Erythroblast (primary cell): ENCODE results near the gene IMMP2L.
A peak's percentile ranks its signal among the peaks of the same experiment; 100 is the strongest.

Experiments used
- DNase-seq, 2 experiments: peaks; one replicate each; lab custom pipeline; 2025; lab: John Stamatoyannopoulos, UW
- GATA1 ChIP-seq: IDR thresholded peaks from 2 replicates; pipeline ENCODE4 v1.6.1; 2011; ENCODE audit warnings: low read depth, mild to moderate bottlenecking, control low read depth, low read length, moderate library complexity
- POLR2A ChIP-seq: IDR thresholded peaks from 2 replicates; pipeline ENCODE4 v1.6.1; 2011; ENCODE audit warnings: mild to moderate bottlenecking, low read length

The IMMP2L gene

DNA sequence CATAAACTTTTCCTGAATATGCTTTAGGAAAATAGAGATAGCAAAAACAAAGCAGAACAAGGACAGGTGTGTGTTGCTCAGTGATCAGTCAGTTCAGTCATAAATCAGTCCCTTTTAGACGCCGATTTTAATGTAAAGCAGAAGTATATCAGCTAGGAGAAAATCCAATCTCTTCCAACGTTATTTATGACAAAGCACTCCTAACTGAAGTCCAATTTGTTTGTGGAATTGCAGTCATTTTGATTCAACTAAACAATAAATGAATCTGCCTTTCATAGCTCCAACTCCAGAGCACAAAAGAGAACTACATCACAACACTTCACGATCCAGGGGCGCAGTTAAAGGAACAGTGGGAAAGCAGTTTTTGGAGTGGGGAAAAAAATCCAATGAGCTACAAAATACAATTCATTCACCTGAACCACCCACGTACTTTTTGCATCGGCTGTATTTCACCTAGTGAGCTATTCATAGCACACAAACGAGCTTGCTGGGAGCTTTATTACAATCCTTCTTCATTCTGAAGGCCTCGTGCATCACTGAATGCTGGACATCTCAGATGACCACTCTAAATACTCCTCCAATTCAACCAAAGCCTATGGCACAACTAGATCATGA lies 320.0 kb downstream of the IMMP2L start:
- TF ChIP-seq POLR2A (no peak), GATA1 (no peak)
- DNase-seq: no peak

- DNase-seq: no peak
- TF ChIP-seq GATA1 (no peak), POLR2A (no peak)
Observed at GRCh38 chr7:111240371-111240770, 321.9 kb downstream of the IMMP2L start.

DNA sequence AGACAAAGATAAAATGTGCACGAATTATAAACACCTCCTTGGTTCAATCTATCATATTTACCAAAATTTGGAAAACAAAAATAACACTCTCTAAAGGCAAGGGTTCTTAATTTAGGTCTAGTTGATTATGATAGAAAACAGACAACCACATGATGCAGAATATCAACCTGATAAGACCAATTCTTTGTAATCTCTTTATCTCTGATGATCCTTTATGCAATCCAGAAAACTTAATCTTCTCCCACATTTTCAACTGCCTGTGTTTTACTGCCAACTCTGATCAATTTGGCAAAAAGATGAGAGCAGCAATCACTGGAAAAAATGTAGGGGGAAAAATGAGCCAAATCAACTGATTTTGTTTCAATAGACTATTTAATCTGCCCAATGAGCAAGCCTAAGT lies 322.9 kb downstream of the IMMP2L start:
- DNase-seq: peak in 1 of 2 experiments; percentile 9
- TF ChIP-seq GATA1: no peak
- TF ChIP-seq POLR2A: no peak

GRCh38 chr7:111238886-111239285 lies 323.4 kb downstream of the IMMP2L start:
- TF ChIP-seq GATA1: no peak
- peak in 1 of 2 experiments; percentile 17 for DNase-seq

- no peak for TF ChIP-seq POLR2A
- TF ChIP-seq GATA1: no peak
- no peak for DNase-seq
Observed at GRCh38 chr7:111235709-111236108, 326.6 kb downstream of the IMMP2L start.

DNA sequence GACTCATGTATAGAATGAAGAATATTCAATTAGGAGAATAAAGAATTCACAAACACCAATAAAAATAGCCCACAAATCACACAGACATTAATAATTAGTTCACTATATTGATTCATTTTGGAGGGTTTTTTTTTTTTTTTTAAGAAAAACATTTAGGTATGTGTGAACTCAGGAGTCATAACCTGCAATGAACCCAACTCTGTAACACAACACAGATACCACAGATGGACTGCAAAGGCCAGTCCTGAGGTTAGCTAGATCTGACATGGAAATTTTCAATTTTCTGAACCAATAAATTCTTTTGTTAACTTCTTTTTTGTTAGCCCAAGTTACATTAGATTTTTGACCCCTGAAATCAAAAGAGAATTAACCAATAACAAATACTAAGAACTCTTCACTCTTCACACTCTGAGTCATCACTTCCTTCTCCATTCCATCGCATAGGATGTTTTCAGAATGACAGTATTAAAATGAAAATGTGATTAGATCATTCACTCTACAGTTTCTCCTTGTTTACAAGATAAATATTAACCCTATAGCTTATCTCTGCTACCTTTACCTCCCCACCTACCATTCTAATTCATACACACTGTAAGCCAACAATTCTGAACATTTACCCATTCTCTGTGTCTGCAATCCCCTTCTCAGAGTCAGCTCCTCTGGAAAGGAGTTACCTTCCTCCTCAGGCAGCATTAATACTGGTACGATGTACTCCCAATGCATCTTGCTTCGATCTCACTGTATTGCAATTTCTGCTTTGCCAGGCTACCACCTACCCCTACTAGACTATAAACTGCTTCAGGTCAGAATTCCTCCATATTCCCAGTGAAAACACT lies 329.8 kb downstream of the IMMP2L start:
- TF ChIP-seq GATA1 (no peak), POLR2A (no peak)
- DNase-seq: no peak

- no peak for TF ChIP-seq POLR2A
- TF ChIP-seq GATA1: no peak
Observed at GRCh38 chr7:111229916-111230315, 332.4 kb downstream of the IMMP2L start.

DNA sequence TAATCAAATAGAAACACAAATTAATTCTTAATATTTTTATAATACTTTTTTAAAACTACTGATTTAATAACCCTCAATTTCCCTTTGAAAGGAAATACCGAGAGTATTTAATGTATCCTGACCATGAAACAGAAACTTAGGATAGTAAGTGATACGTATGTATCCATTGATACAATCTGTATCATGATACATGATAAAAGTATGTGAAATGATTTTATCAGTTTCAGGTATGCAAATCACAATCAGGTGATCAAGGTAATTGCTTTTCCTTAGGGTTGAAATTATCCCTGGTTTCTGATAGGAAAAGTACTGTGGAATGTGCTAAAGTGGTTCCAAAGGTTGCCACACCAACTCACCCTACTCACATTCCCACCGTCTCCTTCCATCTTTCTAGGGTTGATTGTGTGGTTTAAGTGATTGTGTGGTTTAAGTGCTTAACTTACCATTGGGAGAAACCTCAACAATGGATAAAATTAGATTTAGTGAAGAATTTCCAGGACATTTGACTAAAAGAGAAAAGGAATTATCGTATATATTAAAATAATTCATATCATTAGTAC lies 333.0 kb downstream of the IMMP2L start:
- DNase-seq: no peak
- TF ChIP-seq GATA1 (no peak), POLR2A (no peak)

More at GRCh38 chr7:111229916-111230315, 332.4 kb downstream of the IMMP2L start:
- no peak for DNase-seq

DNA sequence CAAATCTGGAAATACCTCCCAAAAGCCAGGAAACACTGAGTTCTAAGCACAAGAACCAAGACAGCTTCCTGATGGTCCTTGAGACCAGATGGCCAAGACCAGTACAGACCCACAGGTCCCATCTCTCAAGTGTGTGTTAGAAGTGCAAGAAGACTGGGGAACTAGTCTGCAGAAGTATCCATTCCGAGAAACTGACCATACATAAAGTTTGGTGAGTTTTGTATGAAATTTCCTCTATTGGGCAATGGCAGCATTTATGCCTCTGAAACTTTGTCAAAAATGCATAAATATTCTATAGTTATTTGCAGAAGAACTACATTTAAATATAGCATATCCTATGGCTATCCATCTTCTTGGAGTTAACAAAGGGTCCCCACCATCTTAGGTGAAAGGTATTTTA lies 333.9 kb downstream of the IMMP2L start:
- no peak for DNase-seq
- TF ChIP-seq GATA1 (no peak), POLR2A (no peak)

- TF ChIP-seq GATA1 (no peak), POLR2A (no peak)
- no peak for DNase-seq
Observed at GRCh38 chr7:111226800-111227199, 335.5 kb downstream of the IMMP2L start.

- DNase-seq: peak; percentile 13 to 23
- no peak for TF ChIP-seq POLR2A
- no peak for TF ChIP-seq GATA1
Observed at GRCh38 chr7:111224354-111225231, 337.7 kb downstream of the IMMP2L start.

- peak; percentile 76 to 86 for DNase-seq
- TF ChIP-seq GATA1 (no peak), POLR2A (no peak)
Observed at GRCh38 chr7:111223802-111224253, 338.5 kb downstream of the IMMP2L start.

DNA sequence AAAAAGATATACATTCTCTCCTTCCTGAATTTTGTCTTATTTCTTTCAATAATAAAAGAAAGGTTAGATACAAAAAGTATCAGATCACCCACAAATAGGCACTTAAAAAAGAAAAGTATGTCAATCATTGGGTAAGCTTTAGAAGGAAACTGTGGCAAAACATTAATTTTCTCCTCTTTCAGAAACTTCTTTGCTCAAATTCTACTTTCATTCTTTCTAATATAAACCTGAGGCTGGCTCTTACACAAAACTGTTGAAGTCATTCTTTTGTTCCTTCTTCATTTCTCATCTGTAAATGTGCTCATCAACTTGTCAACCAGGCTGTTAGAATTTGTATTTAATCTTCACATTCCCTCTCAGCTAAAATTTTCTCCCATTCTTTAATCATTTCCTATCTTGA lies 346.7 kb downstream of the IMMP2L start:
- TF ChIP-seq GATA1: no peak
- TF ChIP-seq POLR2A: no peak

More for the DNA sequence above, 346.7 kb downstream of the IMMP2L start:
- DNase-seq: no peak
